ENCODE results near the gene TNFRSF9.

DNA sequence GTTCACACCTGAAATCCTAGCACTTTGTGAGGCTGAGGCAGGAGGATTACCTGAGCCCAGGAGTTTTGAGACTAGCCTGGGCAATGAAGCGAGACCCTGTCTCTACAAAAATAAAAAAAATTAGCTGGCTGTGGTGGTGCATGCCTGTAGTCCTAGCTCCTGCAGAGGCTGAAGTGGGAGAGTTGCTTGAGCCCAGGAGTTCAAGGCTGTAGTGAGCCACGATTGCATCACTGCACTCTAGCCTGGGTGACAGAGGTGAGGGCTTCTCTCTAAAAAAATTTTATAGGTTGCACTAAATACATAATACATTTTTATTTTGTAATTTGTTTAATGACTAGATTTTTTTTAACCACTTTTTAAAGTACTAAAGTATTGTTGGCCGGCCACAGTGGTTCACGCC lies 27.0 kb upstream of the TNFRSF9 start:
- TF ChIP-seq, protein P1, sequence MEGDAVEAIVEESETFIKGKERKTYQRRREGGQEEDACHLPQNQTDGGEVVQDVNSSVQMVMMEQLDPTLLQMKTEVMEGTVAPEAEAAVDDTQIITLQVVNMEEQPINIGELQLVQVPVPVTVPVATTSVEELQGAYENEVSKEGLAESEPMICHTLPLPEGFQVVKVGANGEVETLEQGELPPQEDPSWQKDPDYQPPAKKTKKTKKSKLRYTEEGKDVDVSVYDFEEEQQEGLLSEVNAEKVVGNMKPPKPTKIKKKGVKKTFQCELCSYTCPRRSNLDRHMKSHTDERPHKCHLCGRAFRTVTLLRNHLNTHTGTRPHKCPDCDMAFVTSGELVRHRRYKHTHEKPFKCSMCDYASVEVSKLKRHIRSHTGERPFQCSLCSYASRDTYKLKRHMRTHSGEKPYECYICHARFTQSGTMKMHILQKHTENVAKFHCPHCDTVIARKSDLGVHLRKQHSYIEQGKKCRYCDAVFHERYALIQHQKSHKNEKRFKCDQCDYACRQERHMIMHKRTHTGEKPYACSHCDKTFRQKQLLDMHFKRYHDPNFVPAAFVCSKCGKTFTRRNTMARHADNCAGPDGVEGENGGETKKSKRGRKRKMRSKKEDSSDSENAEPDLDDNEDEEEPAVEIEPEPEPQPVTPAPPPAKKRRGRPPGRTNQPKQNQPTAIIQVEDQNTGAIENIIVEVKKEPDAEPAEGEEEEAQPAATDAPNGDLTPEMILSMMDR (conservative IDR thresholded peaks at IDR 0.05), result no peak
- no peak for TF ChIP-seq ZFX (IDR thresholded peaks at IDR 0.05)

Data from C4-2B (cell line).